ENCODE measurements around the gene CACNA1E.

Gene CACNA1E

GRCh38 chr1:181651276-181651675 is 168.0 kb downstream of the CACNA1E start:
- no peak for TF ChIP-seq CTCF (conservative IDR thresholded peaks at IDR 0.05)
- no peak overlapping the region for H3K27ac ChIP-seq

- H3K27ac ChIP-seq = no peak overlapping the region
- no peak for TF ChIP-seq CTCF (conservative IDR thresholded peaks at IDR 0.05)
Observed at GRCh38 chr1:181655756-181656155, 172.4 kb downstream of the CACNA1E start.

GRCh38 chr1:181656491-181656890 is 173.2 kb downstream of the CACNA1E start:
- H3K27ac ChIP-seq = no peak overlapping the region
- TF ChIP-seq CTCF (conservative IDR thresholded peaks at IDR 0.05) = no peak

GRCh38 chr1:181658581-181658980 is 175.3 kb downstream of the CACNA1E start:
- no peak for TF ChIP-seq CTCF (conservative IDR thresholded peaks at IDR 0.05)

GRCh38 chr1:181659321-181659957 is 176.1 kb downstream of the CACNA1E start:
- TF ChIP-seq CTCF (conservative IDR thresholded peaks at IDR 0.05) = no peak
- H3K27ac ChIP-seq = no peak overlapping the region

More at GRCh38 chr1:181658581-181658980, 175.3 kb downstream of the CACNA1E start:
- H3K27ac ChIP-seq = no peak overlapping the region

GRCh38 chr1:181660621-181661020 is 177.3 kb downstream of the CACNA1E start:
- TF ChIP-seq CTCF (conservative IDR thresholded peaks at IDR 0.05) = no peak
- H3K27ac ChIP-seq = no peak overlapping the region

- no peak overlapping the region for H3K27ac ChIP-seq
- TF ChIP-seq CTCF (conservative IDR thresholded peaks at IDR 0.05) = no peak
Observed at GRCh38 chr1:181661569-181661968, 178.3 kb downstream of the CACNA1E start.

Data from VCaP (cell line).